Femur (tissue), 1 donor: ENCODE data around the gene FANCC.
A peak's percentile ranks its signal among the peaks of the same experiment; 100 is the strongest.
"Not testable (repeated sequence)": the region's sequence is repeated elsewhere in the genome, so short reads cannot be mapped to it uniquely, and the experiment has no call there.

Experiments used
- DNase-seq: peaks from one replicate; pipeline ENCODE4 v3.0.0-alpha.2; 2017

The FANCC gene

GRCh38 chr9:95225076-95225725 is 92.3 kb downstream of the FANCC start:
- DNase-seq = no peak

- no peak for DNase-seq
Observed at GRCh38 chr9:95224376-95225019, 93.0 kb downstream of the FANCC start.

GRCh38 chr9:95220352-95220751 is 97.2 kb downstream of the FANCC start:
- not testable (repeated sequence) for DNase-seq

GRCh38 chr9:95218773-95219172 is 98.7 kb downstream of the FANCC start:
- no peak for DNase-seq

- DNase-seq = no peak
Observed at GRCh38 chr9:95217936-95218335, 99.6 kb downstream of the FANCC start.

- DNase-seq = no peak
Observed at GRCh38 chr9:95215336-95215898, 102.1 kb downstream of the FANCC start.

GRCh38 chr9:95213117-95213516 is 104.4 kb downstream of the FANCC start:
- no peak for DNase-seq

- no peak for DNase-seq
Observed at GRCh38 chr9:95211028-95211427, 106.5 kb downstream of the FANCC start.

GRCh38 chr9:95207403-95207802 is 110.1 kb downstream of the FANCC start:
- no peak for DNase-seq

GRCh38 chr9:95206143-95206542 is 111.4 kb downstream of the FANCC start:
- no peak for DNase-seq

- DNase-seq = no peak
Observed at GRCh38 chr9:95204710-95205109, 112.8 kb downstream of the FANCC start.

- DNase-seq = no peak
Observed at GRCh38 chr9:95204310-95204709, 113.2 kb downstream of the FANCC start.

- DNase-seq = not testable (repeated sequence)
Observed at GRCh38 chr9:95203019-95203418, 114.5 kb downstream of the FANCC start.

- DNase-seq = peak; percentile 17
Observed at GRCh38 chr9:95202076-95202681, 115.3 kb downstream of the FANCC start.

- no peak for DNase-seq
Observed at GRCh38 chr9:95201206-95201605, 116.3 kb downstream of the FANCC start.

- DNase-seq = peak; percentile 64
Observed at GRCh38 chr9:95197692-95198271, 119.7 kb downstream of the FANCC start.

- DNase-seq = no peak
Observed at GRCh38 chr9:95193480-95193879, 124.0 kb downstream of the FANCC start.

GRCh38 chr9:95193067-95193466 is 124.4 kb downstream of the FANCC start:
- no peak for DNase-seq

GRCh38 chr9:95192631-95193030 is 124.9 kb downstream of the FANCC start:
- DNase-seq = no peak

GRCh38 chr9:95190413-95190812 is 127.1 kb downstream of the FANCC start:
- DNase-seq = no peak

GRCh38 chr9:95189251-95190098 is 128.0 kb downstream of the FANCC start:
- peak; percentile 83 for DNase-seq

GRCh38 chr9:95188459-95188858 is 129.1 kb downstream of the FANCC start:
- DNase-seq = no peak

- no peak for DNase-seq
Observed at GRCh38 chr9:95185956-95186355, 131.6 kb downstream of the FANCC start.
